SK-N-SH treated with all-trans-retinoic acid at 6 μM for 48 hours (cell line): Measurements from ENCODE around the gene TMEM132A.

Source experiments
- ATAC-seq: fragments of 200-7000 bp; cut with Tn5 transposase; 3 replicates; pipeline ENCODE4 v1.9.1; 2020; ENCODE audit warnings: mild to moderate bottlenecking, moderate library complexity
- ARNTL ChIP-seq: fragments of 450-650 bp; formaldehyde crosslinking; IDR thresholded peaks from 2 replicates; pipeline ENCODE4 v1.5.0; 2020; ENCODE audit warnings: low read depth, mild to moderate bottlenecking, moderate library complexity, borderline replicate concordance
- BACH2 ChIP-seq: fragments of 250-450 bp; sonication (Bioruptor Pico); IDR thresholded peaks from 2 replicates; pipeline ENCODE4 v1.9.0; 2021; ENCODE audit warnings: mild to moderate bottlenecking, borderline replicate concordance
- CSDC2 ChIP-seq: fragments of 250-450 bp; sonication (Bioruptor Pico); IDR thresholded peaks from 2 replicates; pipeline ENCODE4 v1.5.0; 2020; ENCODE audit warnings: mild to moderate bottlenecking, moderate library complexity
- ESRRG ChIP-seq: fragments of 250-450 bp; sonication (Bioruptor Pico); IDR thresholded peaks from 2 replicates; pipeline ENCODE4 v1.6.1; 2021; ENCODE audit warnings: mild to moderate bottlenecking
- GLIS3 ChIP-seq: fragments of 250-450 bp; sonication (Bioruptor Pico); IDR thresholded peaks from 2 replicates; pipeline ENCODE4 v1.5.0; 2020; ENCODE audit warnings: mild to moderate bottlenecking, moderate library complexity
- ISL1 ChIP-seq: fragments of 250-450 bp; sonication (Bioruptor Pico); IDR thresholded peaks from 2 replicates; pipeline ENCODE4 v2.1.2; 2022; ENCODE audit warnings: mild to moderate bottlenecking, moderate library complexity
- OSR1 ChIP-seq: fragments of 250-450 bp; sonication (Bioruptor Pico); IDR thresholded peaks from 2 replicates; pipeline ENCODE4 v1.8.0; 2022; ENCODE audit warnings: moderate library complexity, mild to moderate bottlenecking, inconsistent platforms
- PPARA ChIP-seq: fragments of 250-450 bp; sonication (Bioruptor Pico); IDR thresholded peaks from 2 replicates; pipeline ENCODE4 v1.5.0; 2020; ENCODE audit warnings: mild to moderate bottlenecking, borderline replicate concordance
- SNAI2 ChIP-seq: fragments of 250-450 bp; sonication (Bioruptor Pico); IDR thresholded peaks from 2 replicates; pipeline ENCODE4 v1.5.0; 2020; ENCODE audit warnings: mild to moderate bottlenecking, moderate library complexity
- TCF4 ChIP-seq: fragments of 250-450 bp; sonication (Bioruptor Pico); IDR thresholded peaks from 2 replicates; pipeline ENCODE4 v1.8.0; 2021; ENCODE audit warnings: mild to moderate bottlenecking, moderate library complexity, borderline replicate concordance
- TOX ChIP-seq: fragments of 250-450 bp; sonication (Bioruptor Pico); IDR thresholded peaks from 2 replicates; pipeline ENCODE4 v1.8.0; 2021; ENCODE audit warnings: mild to moderate bottlenecking, moderate library complexity, borderline replicate concordance
- ZC3H10 ChIP-seq: fragments of 250-450 bp; sonication (Bioruptor Pico); IDR thresholded peaks from 2 replicates; pipeline ENCODE4 v1.5.1; 2021; ENCODE audit warnings: mild to moderate bottlenecking, moderate library complexity
- ZFP3 ChIP-seq: fragments of 250-450 bp; sonication (Bioruptor Pico); IDR thresholded peaks from 2 replicates; pipeline ENCODE4 v1.5.0; 2020; ENCODE audit warnings: mild to moderate bottlenecking, moderate library complexity
- ZFP30 ChIP-seq: fragments of 450-650 bp; formaldehyde crosslinking; IDR thresholded peaks from 2 replicates; pipeline ENCODE4 v1.5.0; 2022; ENCODE audit warnings: mild to moderate bottlenecking, moderate library complexity
- ZNF565 ChIP-seq: fragments of 450-650 bp; formaldehyde crosslinking; conservative IDR thresholded peaks from 2 replicates; pipeline ENCODE4 v1.5.0; 2020; ENCODE audit warnings: low read depth, mild to moderate bottlenecking, moderate library complexity
- ZNF70 ChIP-seq: fragments of 450-650 bp; formaldehyde crosslinking; IDR thresholded peaks from 2 replicates; pipeline ENCODE4 v1.5.0; 2020; ENCODE audit warnings: mild to moderate bottlenecking, moderate library complexity
- ZNF8 ChIP-seq: fragments of 450-650 bp; formaldehyde crosslinking; IDR thresholded peaks from 2 replicates; pipeline ENCODE4 v1.5.0; 2020; ENCODE audit warnings: mild to moderate bottlenecking, moderate library complexity
- TF ChIP-seq, protein P1 (sequence below): fragments of 250-450 bp; sonication (Bioruptor Pico); IDR thresholded peaks from 2 replicates; pipeline ENCODE4 v1.5.1; 2020; ENCODE audit warnings: low read depth, mild to moderate bottlenecking, moderate library complexity
- TF ChIP-seq, protein P2 (sequence below): fragments of 250-450 bp; sonication (Bioruptor Pico); IDR thresholded peaks from 2 replicates; pipeline ENCODE4 v1.8.0; 2020; ENCODE audit warnings: mild to moderate bottlenecking, moderate library complexity, borderline replicate concordance
- TF ChIP-seq, protein P3 (sequence below): fragments of 250-450 bp; sonication (Bioruptor Pico); IDR thresholded peaks from 2 replicates; pipeline ENCODE4 v1.8.0; 2021; ENCODE audit warnings: low read depth, mild to moderate bottlenecking, moderate library complexity, borderline replicate concordance
- TF ChIP-seq, protein P4 (sequence below): fragments of 250-450 bp; sonication (Bioruptor Pico); IDR thresholded peaks from 2 replicates; pipeline ENCODE4 v1.5.1; 2021; ENCODE audit warnings: mild to moderate bottlenecking, moderate library complexity
- TF ChIP-seq, protein P5 (sequence below): fragments of 250-450 bp; sonication (Bioruptor Pico); IDR thresholded peaks from 2 replicates; pipeline ENCODE4 v1.5.0; 2020; ENCODE audit warnings: mild to moderate bottlenecking, moderate library complexity

TMEM132A gene

DNA sequence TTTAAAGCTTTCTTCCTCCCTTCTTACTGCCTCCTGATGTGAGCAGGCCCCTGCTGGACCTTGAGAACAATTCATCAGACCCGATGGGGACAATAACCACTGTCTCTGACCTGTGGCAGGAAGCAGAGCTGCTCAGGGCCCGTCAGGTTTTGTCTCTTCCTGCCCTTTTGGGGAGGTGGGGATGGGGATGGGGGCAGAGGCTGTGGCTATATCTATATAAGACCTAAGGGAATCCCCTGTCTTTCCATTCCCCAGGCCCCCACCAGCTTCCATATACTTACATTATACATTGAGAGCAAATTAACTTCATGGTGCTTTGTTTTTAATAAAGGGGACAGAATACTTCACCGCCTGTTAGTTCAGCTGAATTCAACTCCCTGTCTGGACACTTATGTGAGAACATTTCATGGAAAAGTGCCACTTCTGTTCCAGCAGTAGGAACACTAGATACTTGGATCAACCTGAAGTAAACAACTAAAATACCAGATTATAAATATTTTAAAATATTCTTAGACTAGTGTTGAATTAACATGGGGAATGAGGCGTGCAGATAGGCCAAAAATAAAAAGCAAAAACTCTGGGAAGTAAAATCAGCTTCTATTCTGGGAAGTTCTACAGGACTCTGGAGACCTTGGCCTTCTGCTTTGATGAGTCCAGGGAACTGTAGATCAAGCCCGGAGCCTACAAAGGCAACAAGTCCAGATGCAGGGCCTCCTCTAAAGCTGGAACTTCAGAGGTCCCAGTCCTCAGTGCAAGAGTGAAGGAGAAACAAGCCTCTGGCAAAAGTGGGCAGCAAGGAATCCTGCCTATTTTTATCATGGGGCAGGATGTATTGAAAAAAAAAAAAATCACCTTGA is 45.8 kb upstream of the TMEM132A start:
- no peak for ATAC-seq
- TF ChIP-seq SNAI2 (CRISPR knock-in tag) (no peak), ESRRG (no peak), ZFP30 (no peak), ZNF8 (CRISPR knock-in tag) (no peak), CSDC2 (CRISPR knock-in tag) (no peak), ZC3H10 (CRISPR knock-in tag) (no peak), BACH2 (CRISPR knock-in tag) (no peak), TOX (CRISPR knock-in tag) (no peak), PPARA (no peak), ZNF565 (CRISPR knock-in tag) (no peak), GLIS3 (CRISPR knock-in tag) (no peak), ISL1 (CRISPR knock-in tag) (no peak), ZNF70 (no peak), OSR1 (CRISPR knock-in tag) (no peak), TCF4 (CRISPR knock-in tag) (no peak)
- TF ChIP-seq, protein P1, sequence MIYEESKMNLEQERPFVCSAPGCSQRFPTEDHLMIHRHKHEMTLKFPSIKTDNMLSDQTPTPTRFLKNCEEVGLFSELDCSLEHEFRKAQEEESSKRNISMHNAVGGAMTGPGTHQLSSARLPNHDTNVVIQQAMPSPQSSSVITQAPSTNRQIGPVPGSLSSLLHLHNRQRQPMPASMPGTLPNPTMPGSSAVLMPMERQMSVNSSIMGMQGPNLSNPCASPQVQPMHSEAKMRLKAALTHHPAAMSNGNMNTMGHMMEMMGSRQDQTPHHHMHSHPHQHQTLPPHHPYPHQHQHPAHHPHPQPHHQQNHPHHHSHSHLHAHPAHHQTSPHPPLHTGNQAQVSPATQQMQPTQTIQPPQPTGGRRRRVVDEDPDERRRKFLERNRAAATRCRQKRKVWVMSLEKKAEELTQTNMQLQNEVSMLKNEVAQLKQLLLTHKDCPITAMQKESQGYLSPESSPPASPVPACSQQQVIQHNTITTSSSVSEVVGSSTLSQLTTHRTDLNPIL (CRISPR knock-in tag), result no peak
- TF ChIP-seq, protein P2, sequence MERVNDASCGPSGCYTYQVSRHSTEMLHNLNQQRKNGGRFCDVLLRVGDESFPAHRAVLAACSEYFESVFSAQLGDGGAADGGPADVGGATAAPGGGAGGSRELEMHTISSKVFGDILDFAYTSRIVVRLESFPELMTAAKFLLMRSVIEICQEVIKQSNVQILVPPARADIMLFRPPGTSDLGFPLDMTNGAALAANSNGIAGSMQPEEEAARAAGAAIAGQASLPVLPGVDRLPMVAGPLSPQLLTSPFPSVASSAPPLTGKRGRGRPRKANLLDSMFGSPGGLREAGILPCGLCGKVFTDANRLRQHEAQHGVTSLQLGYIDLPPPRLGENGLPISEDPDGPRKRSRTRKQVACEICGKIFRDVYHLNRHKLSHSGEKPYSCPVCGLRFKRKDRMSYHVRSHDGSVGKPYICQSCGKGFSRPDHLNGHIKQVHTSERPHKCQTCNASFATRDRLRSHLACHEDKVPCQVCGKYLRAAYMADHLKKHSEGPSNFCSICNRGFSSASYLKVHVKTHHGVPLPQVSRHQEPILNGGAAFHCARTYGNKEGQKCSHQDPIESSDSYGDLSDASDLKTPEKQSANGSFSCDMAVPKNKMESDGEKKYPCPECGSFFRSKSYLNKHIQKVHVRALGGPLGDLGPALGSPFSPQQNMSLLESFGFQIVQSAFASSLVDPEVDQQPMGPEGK, result no peak
- TF ChIP-seq, protein P3, sequence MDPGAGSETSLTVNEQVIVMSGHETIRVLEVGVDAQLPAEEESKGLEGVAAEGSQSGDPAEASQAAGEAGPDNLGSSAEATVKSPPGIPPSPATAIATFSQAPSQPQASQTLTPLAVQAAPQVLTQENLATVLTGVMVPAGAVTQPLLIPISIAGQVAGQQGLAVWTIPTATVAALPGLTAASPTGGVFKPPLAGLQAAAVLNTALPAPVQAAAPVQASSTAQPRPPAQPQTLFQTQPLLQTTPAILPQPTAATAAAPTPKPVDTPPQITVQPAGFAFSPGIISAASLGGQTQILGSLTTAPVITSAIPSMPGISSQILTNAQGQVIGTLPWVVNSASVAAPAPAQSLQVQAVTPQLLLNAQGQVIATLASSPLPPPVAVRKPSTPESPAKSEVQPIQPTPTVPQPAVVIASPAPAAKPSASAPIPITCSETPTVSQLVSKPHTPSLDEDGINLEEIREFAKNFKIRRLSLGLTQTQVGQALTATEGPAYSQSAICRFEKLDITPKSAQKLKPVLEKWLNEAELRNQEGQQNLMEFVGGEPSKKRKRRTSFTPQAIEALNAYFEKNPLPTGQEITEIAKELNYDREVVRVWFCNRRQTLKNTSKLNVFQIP (CRISPR knock-in tag), result no peak
- TF ChIP-seq, protein P4, sequence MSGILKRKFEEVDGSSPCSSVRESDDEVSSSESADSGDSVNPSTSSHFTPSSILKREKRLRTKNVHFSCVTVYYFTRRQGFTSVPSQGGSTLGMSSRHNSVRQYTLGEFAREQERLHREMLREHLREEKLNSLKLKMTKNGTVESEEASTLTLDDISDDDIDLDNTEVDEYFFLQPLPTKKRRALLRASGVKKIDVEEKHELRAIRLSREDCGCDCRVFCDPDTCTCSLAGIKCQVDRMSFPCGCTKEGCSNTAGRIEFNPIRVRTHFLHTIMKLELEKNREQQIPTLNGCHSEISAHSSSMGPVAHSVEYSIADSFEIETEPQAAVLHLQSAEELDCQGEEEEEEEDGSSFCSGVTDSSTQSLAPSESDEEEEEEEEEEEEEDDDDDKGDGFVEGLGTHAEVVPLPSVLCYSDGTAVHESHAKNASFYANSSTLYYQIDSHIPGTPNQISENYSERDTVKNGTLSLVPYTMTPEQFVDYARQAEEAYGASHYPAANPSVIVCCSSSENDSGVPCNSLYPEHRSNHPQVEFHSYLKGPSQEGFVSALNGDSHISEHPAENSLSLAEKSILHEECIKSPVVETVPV, result no peak

DNA sequence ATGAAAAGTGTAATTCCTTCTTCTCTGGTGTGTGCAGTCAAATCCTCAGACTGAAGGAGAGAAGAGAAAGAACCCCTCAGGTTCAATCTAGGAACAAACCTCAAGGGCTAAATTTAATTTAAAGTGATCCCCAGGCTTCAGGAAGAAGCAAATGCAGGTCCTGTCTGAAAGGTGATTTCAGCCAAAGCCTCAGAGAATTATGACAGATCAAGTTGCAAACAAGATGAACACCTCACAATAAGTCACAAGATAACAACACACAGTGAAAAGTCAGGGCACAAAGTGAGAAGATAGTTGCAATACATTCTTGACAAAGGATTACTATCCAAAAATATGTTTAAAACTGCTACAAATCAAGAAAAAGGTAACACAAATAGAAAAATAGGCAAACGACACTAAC is 45.2 kb upstream of the TMEM132A start:
- no peak for ATAC-seq
- no peak for TF ChIP-seq ISL1 (CRISPR knock-in tag)
- TF ChIP-seq ZNF8 (CRISPR knock-in tag), result no peak
- no peak for TF ChIP-seq ZFP30
- TF ChIP-seq TCF4 (CRISPR knock-in tag), result no peak
- TF ChIP-seq, protein P1 (CRISPR knock-in tag), result no peak
- no peak for TF ChIP-seq SNAI2 (CRISPR knock-in tag)
- TF ChIP-seq BACH2 (CRISPR knock-in tag), result no peak
- TF ChIP-seq GLIS3 (CRISPR knock-in tag), result no peak
- no peak for TF ChIP-seq ZNF70
- TF ChIP-seq ARNTL (CRISPR knock-in tag), result no peak
- TF ChIP-seq ZC3H10 (CRISPR knock-in tag), result no peak
- TF ChIP-seq TOX (CRISPR knock-in tag), result no peak
- TF ChIP-seq ZFP3 (CRISPR knock-in tag), result no peak
- TF ChIP-seq, protein P5, sequence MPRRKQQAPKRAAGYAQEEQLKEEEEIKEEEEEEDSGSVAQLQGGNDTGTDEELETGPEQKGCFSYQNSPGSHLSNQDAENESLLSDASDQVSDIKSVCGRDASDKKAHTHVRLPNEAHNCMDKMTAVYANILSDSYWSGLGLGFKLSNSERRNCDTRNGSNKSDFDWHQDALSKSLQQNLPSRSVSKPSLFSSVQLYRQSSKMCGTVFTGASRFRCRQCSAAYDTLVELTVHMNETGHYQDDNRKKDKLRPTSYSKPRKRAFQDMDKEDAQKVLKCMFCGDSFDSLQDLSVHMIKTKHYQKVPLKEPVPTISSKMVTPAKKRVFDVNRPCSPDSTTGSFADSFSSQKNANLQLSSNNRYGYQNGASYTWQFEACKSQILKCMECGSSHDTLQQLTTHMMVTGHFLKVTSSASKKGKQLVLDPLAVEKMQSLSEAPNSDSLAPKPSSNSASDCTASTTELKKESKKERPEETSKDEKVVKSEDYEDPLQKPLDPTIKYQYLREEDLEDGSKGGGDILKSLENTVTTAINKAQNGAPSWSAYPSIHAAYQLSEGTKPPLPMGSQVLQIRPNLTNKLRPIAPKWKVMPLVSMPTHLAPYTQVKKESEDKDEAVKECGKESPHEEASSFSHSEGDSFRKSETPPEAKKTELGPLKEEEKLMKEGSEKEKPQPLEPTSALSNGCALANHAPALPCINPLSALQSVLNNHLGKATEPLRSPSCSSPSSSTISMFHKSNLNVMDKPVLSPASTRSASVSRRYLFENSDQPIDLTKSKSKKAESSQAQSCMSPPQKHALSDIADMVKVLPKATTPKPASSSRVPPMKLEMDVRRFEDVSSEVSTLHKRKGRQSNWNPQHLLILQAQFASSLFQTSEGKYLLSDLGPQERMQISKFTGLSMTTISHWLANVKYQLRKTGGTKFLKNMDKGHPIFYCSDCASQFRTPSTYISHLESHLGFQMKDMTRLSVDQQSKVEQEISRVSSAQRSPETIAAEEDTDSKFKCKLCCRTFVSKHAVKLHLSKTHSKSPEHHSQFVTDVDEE (CRISPR knock-in tag), result no peak
- no peak for TF ChIP-seq OSR1 (CRISPR knock-in tag)
- TF ChIP-seq, protein P3 (CRISPR knock-in tag), result no peak
- TF ChIP-seq CSDC2 (CRISPR knock-in tag), result no peak
